Raji (cell line): ENCODE measurements around the gene TNFRSF1A.

Experiments used
- POLR2A ChIP-seq: IDR thresholded peaks from 2 replicates; pipeline ENCODE4 v1.6.1; 2011; ENCODE audit warnings: low read depth, low read length, control low read depth; ENCODE audit not compliant: insufficient read depth

Gene TNFRSF1A

DNA sequence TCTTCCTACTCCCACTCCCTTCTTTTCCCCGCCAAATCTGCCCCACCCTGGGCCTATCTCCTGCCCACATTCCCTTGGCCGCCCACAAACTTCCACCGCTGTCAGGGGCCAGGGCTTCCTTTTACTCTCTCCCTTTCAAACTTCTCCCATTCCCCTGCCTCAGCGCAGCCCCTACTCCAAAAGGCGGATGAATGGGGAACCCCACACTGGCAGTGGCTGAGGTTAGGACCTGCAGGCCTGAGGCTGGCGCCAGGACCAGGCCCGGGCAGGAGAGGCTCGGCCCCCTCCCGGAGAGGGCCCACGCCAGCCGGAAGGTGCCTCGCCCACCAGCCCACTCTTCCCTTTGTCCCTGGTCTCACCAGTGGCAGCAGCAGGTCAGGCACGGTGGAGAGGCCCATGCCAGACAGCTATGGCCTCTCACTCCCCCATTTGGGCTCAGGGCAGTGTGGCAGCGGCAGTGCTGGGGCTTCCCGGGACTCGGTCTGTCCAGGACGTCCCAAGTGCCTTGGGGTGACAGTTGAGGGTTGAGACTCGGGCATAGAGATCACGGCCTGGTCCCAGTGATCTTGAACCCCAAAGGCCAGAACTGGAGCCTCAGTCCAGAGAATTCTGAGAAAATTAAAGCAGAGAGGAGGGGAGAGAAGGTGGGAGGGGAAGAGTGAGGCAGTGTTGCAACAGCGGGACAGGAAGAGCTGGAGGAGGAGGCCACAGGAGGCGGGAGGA is at the start of gene TNFRSF1A:
TNFRSF1A (minus strand) TSS at position 660 of the 723 bp plus-strand sequence; CDS start at position 398, 262 bp downstream.
- TF ChIP-seq POLR2A = 0 out of 2 replicates have a peak, but pooled peaks have one; percentile 36

DNA sequence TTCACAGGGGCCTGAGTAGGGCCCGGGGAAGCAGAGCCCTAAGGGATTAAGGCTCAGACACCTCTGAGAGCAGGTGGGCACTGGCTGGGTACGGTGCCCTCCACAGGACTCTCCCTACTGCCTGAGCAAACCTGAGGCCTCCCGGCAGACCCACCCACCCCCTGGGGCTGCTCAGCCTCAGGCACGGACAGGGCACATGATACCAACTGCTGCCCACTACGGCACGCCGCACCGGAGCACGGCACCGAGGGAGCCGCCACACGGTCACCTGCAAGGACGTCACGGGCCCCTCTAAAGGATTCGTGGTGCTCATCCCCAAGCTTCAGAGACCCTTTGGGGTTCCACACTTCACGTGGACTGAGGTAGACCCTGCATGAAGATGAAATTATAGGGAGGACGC is 49.1 kb upstream of the TNFRSF1A start:
- no peak for TF ChIP-seq POLR2A

DNA sequence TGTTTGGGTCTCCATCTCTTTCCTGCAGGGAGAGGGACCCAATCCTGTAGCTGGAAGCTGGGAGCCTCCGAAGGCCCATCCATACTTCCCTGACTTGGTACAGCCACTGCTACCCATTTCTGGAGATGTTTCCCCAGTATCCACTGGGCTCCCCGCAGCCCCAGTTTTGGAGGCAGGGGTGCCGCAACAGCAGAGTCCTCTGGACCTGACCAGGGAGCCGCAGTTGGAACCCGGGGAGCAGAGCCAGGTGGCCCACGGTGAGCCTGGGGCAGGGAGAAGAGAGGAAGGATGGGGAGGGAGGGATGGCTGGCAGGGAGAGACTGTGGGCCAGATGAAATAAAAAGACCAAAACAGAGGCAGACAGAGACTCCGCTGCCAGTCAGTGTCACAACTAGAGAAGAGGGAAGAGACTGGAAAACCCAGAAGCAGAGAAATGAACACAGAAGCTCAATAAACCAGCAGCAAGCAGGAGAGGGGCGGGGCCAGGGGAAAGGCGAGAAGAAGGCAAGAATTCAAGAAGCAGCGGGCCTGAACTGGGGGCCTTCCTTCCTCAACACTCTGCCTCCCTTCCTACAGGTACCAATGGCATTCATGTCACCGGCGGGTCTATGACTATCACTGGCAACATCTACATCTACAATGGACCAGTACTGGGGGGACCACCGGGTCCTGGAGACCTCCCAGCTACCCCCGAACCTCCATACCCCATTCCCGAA is 48.4 kb upstream of the TNFRSF1A start:
- no peak for TF ChIP-seq POLR2A

- no peak for TF ChIP-seq POLR2A
Measured at GRCh38 chr12:6387541-6387940, 45.7 kb upstream of the TNFRSF1A start.

GRCh38 chr12:6386491-6386890 is 44.6 kb upstream of the TNFRSF1A start:
- no peak for TF ChIP-seq POLR2A

DNA sequence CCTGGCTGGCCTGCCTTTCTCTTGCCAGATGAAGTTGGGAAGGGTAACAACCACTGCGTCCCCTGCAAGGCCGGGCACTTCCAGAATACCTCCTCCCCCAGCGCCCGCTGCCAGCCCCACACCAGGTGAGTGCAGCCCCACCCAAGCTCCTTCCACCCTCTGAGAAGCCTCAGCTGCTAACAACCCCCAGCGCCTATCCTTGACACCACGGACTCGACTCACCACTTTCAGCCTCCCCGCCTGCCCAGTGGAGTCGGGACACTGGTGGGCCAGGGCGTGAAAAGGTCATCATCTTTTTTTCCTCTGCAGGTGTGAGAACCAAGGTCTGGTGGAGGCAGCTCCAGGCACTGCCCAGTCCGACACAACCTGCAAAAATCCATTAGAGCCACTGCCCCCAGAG is 44.2 kb upstream of the TNFRSF1A start:
- TF ChIP-seq POLR2A = no peak

GRCh38 chr12:6384499-6385436 is 42.9 kb upstream of the TNFRSF1A start:
- no peak for TF ChIP-seq POLR2A

DNA sequence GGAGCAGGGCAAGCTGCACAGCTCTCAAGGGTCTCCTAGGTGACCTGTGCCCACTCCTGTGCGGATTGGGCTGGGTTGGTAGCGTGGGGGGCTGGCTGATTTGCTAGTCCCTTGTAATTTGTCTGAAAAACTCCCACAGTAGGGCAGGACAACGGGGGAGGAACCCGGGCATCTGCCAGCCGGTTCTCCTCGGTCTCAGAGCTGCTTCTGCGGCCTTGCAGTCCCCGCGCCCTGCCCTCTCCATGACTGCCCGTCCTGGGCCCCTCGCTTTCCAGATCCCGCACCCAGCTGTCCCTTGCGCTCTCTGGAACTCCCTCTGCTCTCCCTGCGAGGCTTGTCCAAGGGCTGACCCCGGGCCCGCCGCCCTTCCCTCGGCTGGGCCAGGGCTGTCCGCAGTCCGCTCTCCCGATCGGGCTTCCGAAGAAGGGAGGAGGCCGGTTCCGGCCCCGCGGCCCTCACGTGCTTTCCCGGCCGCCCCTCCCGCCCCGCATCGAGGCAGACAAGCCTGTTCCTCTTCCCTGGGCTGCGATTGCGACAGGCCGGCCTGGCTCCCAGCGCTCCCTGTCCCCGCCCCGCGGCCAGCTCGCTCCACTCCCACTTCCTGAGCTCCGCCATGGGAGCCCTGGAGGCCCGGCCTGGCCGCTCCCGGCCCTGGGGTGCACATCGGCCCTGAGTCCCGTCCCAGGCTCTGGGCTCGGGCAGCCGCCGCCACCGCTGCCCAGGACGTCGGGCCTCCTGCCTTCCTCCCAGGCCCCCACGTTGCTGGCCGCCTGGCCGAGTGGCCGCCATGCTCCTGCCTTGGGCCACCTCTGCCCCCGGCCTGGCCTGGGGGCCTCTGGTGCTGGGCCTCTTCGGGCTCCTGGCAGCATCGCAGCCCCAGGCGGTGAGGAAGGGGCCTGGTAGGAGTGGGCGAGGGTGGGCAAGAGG is 42.0 kb upstream of the TNFRSF1A start, which contains the start of gene LTBR:
LTBR (plus strand) TSS at position 591 of the 927 bp plus-strand sequence; CDS start at position 788, 197 bp downstream.
- TF ChIP-seq POLR2A = no peak

GRCh38 chr12:6382982-6383381 is 41.1 kb upstream of the TNFRSF1A start:
- no peak for TF ChIP-seq POLR2A

DNA sequence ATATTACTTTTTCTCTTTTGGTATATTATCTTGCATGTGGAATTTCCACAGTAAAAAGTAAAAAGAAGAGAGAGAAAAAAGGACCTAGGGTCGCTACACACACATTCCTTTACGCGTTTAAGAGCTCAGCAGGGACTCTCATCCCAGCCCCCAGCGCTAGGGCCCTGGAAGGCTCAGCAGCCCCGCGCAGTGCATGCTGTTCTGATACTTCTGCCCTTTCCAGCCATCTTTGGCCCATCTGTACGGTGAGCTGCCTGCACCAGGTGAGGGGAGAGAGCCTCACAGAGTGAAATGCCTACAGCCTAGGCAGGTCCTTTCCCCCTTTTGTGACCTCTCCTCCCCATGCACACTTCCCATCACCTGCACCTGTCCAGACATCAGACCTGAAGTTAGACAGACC is 40.5 kb upstream of the TNFRSF1A start:
- no peak for TF ChIP-seq POLR2A

GRCh38 chr12:6380141-6381121 is 38.6 kb upstream of the TNFRSF1A start:
- TF ChIP-seq POLR2A = no peak

- no peak for TF ChIP-seq POLR2A
Measured at GRCh38 chr12:6378709-6379472, 37.0 kb upstream of the TNFRSF1A start.
